GM19438 (cell line): ENCODE data around the gene OAT.

Experiments
- ATAC-seq: cut with Tn5 transposase; IDR thresholded peaks from one replicate; pipeline ENCODE4 v1.9.1; 2021; ENCODE audit warnings: low read depth; ENCODE audit not compliant: unreplicated experiment

OAT gene

GRCh38 chr10:124357561-124357885 is 61.2 kb downstream of the OAT start:
- ATAC-seq: no peak

- no peak for ATAC-seq
Observed at GRCh38 chr10:124356701-124357560, 61.8 kb downstream of the OAT start.

- ATAC-seq: no peak
Observed at GRCh38 chr10:124354411-124355382, 64.0 kb downstream of the OAT start.

- ATAC-seq: no peak
Observed at GRCh38 chr10:124353896-124354295, 64.8 kb downstream of the OAT start.

GRCh38 chr10:124353091-124353815 is 65.5 kb downstream of the OAT start:
- ATAC-seq: no peak

GRCh38 chr10:124351481-124352220 is 67.1 kb downstream of the OAT start:
- no peak for ATAC-seq

- ATAC-seq: no peak
Observed at GRCh38 chr10:124350806-124351205, 67.9 kb downstream of the OAT start.

GRCh38 chr10:124349996-124350280 is 68.8 kb downstream of the OAT start:
- ATAC-seq: no peak

- ATAC-seq: no peak
Observed at GRCh38 chr10:124349231-124349995, 69.3 kb downstream of the OAT start.

- no peak for ATAC-seq
Observed at GRCh38 chr10:124348801-124349200, 69.9 kb downstream of the OAT start.

GRCh38 chr10:124347956-124348355 is 70.8 kb downstream of the OAT start:
- no peak for ATAC-seq
